Breast epithelium (tissue), 4 donors: ENCODE results near the gene SIAH1. TPM values are rescaled to one million over a fixed set of nuclear protein-coding genes. Genes with fewer than 3 reads are reported as not detected.

Source experiments
- DNase-seq, 2 donors: peaks; one replicate each; pipeline ENCODE4 v3.0.0-alpha.2; 2019; ENCODE audit warnings: low spot score in 2 of 2
- H3K27ac ChIP-seq, 2 donors: fragments of 200-600 bp; sonication (generic) in 1 of 2; one replicate each; pipeline ENCODE4 v1.5.1; 2016 to 2019; ENCODE audit warnings: mild to moderate bottlenecking in 1 of 2
- H3K27me3 ChIP-seq, 2 donors: fragments of 200-600 bp; sonication (generic) in 1 of 2; one replicate each; pipeline versions ENCODE4 v1.5.1 to v1.6.0; 2017 to 2019; ENCODE audit warnings: control low read depth in 1 of 2, mild to moderate bottlenecking in 1 of 2
- H3K36me3 ChIP-seq: fragments of 200-600 bp; one replicate; pipeline ENCODE4 v1.5.1; 2019
- H3K4me1 ChIP-seq, 2 donors: fragments of 200-600 bp; sonication (generic); one replicate each; pipeline ENCODE4 v1.5.1; 2016 to 2019; ENCODE audit warnings: control low read depth in 1 of 2
- H3K4me3 ChIP-seq, 3 donors: fragments of 200-600 bp; sonication (generic); 1 replicate in 2 of 3; 2 replicates in 1 of 3; pipeline ENCODE4 v1.5.1; 2016 to 2019; ENCODE audit warnings: mild to moderate bottlenecking in 3 of 3, moderate library complexity in 2 of 3
- H3K9me3 ChIP-seq, 2 donors: fragments of 200-600 bp; sonication (generic) in 1 of 2; one replicate each; pipeline ENCODE4 v1.5.1; 2016 to 2019; ENCODE audit warnings: control low read depth in 1 of 2
- CTCF ChIP-seq, 3 donors: fragments of 450-650 bp; IDR thresholded peaks; one replicate each; pipeline ENCODE4 v1.5.1; 2016 to 2017; ENCODE audit warnings: antibody characterized with exemption in 3 of 3, mild to moderate bottlenecking in 3 of 3, moderate library complexity in 3 of 3
- POLR2A ChIP-seq: fragments of 450-650 bp; IDR thresholded peaks from one replicate; pipeline ENCODE4 v1.6.1; 2016; ENCODE audit warnings: antibody characterized with exemption, mild to moderate bottlenecking, moderate library complexity
- POLR2AphosphoS5 ChIP-seq, 3 donors: sonication (generic); formaldehyde crosslinking; IDR thresholded peaks; one replicate each; pipeline ENCODE4 v1.6.1; 2017; ENCODE audit warnings: antibody characterized with exemption in 3 of 3
- intact Hi-C: fragments of 100-400 bp; cut with DNase I; formaldehyde crosslinking; loops from one replicate; pipeline ENCODE4 v1.15.1; 2023; ENCODE audit warnings: low total_unique reads
- total RNA-seq, 3 donors: library from RNA; depleted of rRNA; stranded (reverse); fragments of >200 nt; gene quantifications; one replicate each; pipeline ENCODE4 v1.1.0, GENCODE V29; 2016

SIAH1 gene
- total RNA-seq, 3 donors from 2014 or later: 36.2 to 45.2 (median 44.2) TPM

- no peak overlapping the region for H3K4me3 ChIP-seq
- no peak for TF ChIP-seq CTCF (IDR thresholded peaks at IDR 0.05)
- TF ChIP-seq POLR2A: no peak
- TF ChIP-seq POLR2AphosphoS5 (IDR thresholded peaks at IDR 0.05): no peak
- intact Hi-C loops: no loop called here
- H3K4me1 ChIP-seq: peaks cover 5 to 32% of the 10 kb centered on the region in 2 donors
- H3K9me3 ChIP-seq: no peaks in the 10 kb centered on the region
- no peaks in the 10 kb centered on the region for H3K36me3 ChIP-seq
- DNase-seq: no peak
- no peaks in the 10 kb centered on the region for H3K27me3 ChIP-seq
- H3K27ac ChIP-seq: no peak overlapping the region
Observed at GRCh38 chr16:48370229-48370628, 15.0 kb downstream of the SIAH1 start.

- H3K4me3 ChIP-seq: no peak overlapping the region
- intact Hi-C loops: loop anchor here (5.0 kb wide), 1 partner anchor 153 kb away; no protein-coding TSS in a partner anchor
- H3K4me1 ChIP-seq: peaks cover 5 to 33% of the 10 kb centered on the region in 2 donors
- no peak overlapping the region for H3K27ac ChIP-seq
- H3K9me3 ChIP-seq: no peaks in the 10 kb centered on the region
- DNase-seq: no peak
- TF ChIP-seq POLR2AphosphoS5 (IDR thresholded peaks at IDR 0.05): no peak
- TF ChIP-seq POLR2A: no peak
- no peak for TF ChIP-seq CTCF (IDR thresholded peaks at IDR 0.05)
- no peaks in the 10 kb centered on the region for H3K36me3 ChIP-seq
- H3K27me3 ChIP-seq: no peaks in the 10 kb centered on the region
Observed at GRCh38 chr16:48369765-48370164, 15.4 kb downstream of the SIAH1 start.

- no peak for DNase-seq
- intact Hi-C loops: loop anchor here (5.0 kb wide), 1 partner anchor 155 kb away; no protein-coding TSS in a partner anchor
- Histone ChIP-seq H3K4me1 (peaks cover 5 to 19% of the 10 kb centered on the region in 2 donors), H3K27me3 (no peaks in the 10 kb centered on the region), H3K36me3 (no peaks in the 10 kb centered on the region), H3K9me3 (no peaks in the 10 kb centered on the region), H3K27ac (peak overlapping the region in 1 of 2 donors; percentile 95), H3K4me3 (no peak overlapping the region)
- TF ChIP-seq POLR2AphosphoS5 (IDR thresholded peaks at IDR 0.05): no peak
- no peak for TF ChIP-seq POLR2A
- TF ChIP-seq CTCF (IDR thresholded peaks at IDR 0.05): no peak
Observed at GRCh38 chr16:48367441-48368049, 17.7 kb downstream of the SIAH1 start.

- intact Hi-C loops: loop anchor here (5.0 kb wide), 1 partner anchor 156 kb away; no protein-coding TSS in a partner anchor
- peaks cover 5 to 15% of the 10 kb centered on the region in 2 donors for H3K4me1 ChIP-seq
Observed at GRCh38 chr16:48366165-48367093, 18.8 kb downstream of the SIAH1 start.

More at GRCh38 chr16:48366165-48367093, 18.8 kb downstream of the SIAH1 start:
- H3K4me3 ChIP-seq: peak overlapping the region; percentile 58 to 69 (median 63)
- no peaks in the 10 kb centered on the region for H3K27me3 ChIP-seq
- H3K36me3 ChIP-seq: peaks cover 3% of the 10 kb centered on the region
- peak in 1 of 2 donors; percentile 48 for DNase-seq
- peak overlapping the region; percentile 88 to 95 for H3K27ac ChIP-seq
- no peaks in the 10 kb centered on the region for H3K9me3 ChIP-seq
- TF ChIP-seq POLR2A (no peak), CTCF (IDR thresholded peaks at IDR 0.05) (peak; percentile 2 to 25 (median 6)), POLR2AphosphoS5 (IDR thresholded peaks at IDR 0.05) (peak in 1 of 3 donors; percentile 14)
